Measurements from ENCODE around the gene MMRN1.
A peak's percentile ranks its signal among the peaks of the same experiment; 100 is the strongest.

Gene MMRN1

GRCh38 chr4:89894649-89895550 lies at the start of gene MMRN1:
MMRN1 (plus strand) TSS chr4:89894854; CDS start chr4:89894972, 118 bp downstream.
- peak; percentile 83 to 87 for DNase-seq

- DNase-seq: no peak
Observed at GRCh38 chr4:89847571-89848325, 46.9 kb upstream of the MMRN1 start.

GRCh38 chr4:89855236-89855635 lies 39.4 kb upstream of the MMRN1 start:
- peak in 1 of 2 experiments; percentile 11 for DNase-seq

- no peak for DNase-seq
Observed at GRCh38 chr4:89860971-89861370, 33.7 kb upstream of the MMRN1 start.

GRCh38 chr4:89863533-89863932 lies 31.1 kb upstream of the MMRN1 start:
- no peak for DNase-seq

GRCh38 chr4:89868276-89868675 lies 26.4 kb upstream of the MMRN1 start:
- no peak for DNase-seq

GRCh38 chr4:89868999-89869589 lies 25.6 kb upstream of the MMRN1 start:
- peak; percentile 41 to 45 for DNase-seq

GRCh38 chr4:89871211-89871610 lies 23.4 kb upstream of the MMRN1 start:
- DNase-seq: no peak

GRCh38 chr4:89876548-89876947 lies 18.1 kb upstream of the MMRN1 start:
- no peak for DNase-seq

- no peak for DNase-seq
Observed at GRCh38 chr4:89878611-89879010, 16.0 kb upstream of the MMRN1 start.

- no peak for DNase-seq
Observed at GRCh38 chr4:89879215-89879614, 15.4 kb upstream of the MMRN1 start.

- no peak for DNase-seq
Observed at GRCh38 chr4:89889289-89889688, 5.4 kb upstream of the MMRN1 start.

- DNase-seq: no peak
Observed at GRCh38 chr4:89897867-89898266, 3.2 kb downstream of the MMRN1 start.

GRCh38 chr4:89898304-89898716 lies 3.7 kb downstream of the MMRN1 start:
- no peak for DNase-seq

GRCh38 chr4:89899152-89899551 lies 4.5 kb downstream of the MMRN1 start:
- peak in 1 of 2 experiments; percentile 7 for DNase-seq

- DNase-seq: no peak
Observed at GRCh38 chr4:89899854-89900253, 5.2 kb downstream of the MMRN1 start.

- peak; percentile 78 to 89 for DNase-seq
Observed at GRCh38 chr4:89901808-89902431, 7.3 kb downstream of the MMRN1 start.

GRCh38 chr4:89904524-89904923 lies 9.9 kb downstream of the MMRN1 start:
- DNase-seq: no peak

- no peak for DNase-seq
Observed at GRCh38 chr4:89906316-89906715, 11.7 kb downstream of the MMRN1 start.

GRCh38 chr4:89906777-89907521 lies 12.3 kb downstream of the MMRN1 start:
- DNase-seq: no peak

GRCh38 chr4:89909889-89910288 lies 15.2 kb downstream of the MMRN1 start:
- no peak for DNase-seq

- DNase-seq: no peak
Observed at GRCh38 chr4:89913623-89914022, 19.0 kb downstream of the MMRN1 start.
